Measurements from ENCODE around the gene PEX14. TPM values are rescaled to one million over a fixed set of nuclear protein-coding genes. Genes with fewer than 3 reads are reported as not detected.

PEX14 gene
- total RNA-seq, 1 donor from 2014 or later: 19.2 TPM

GRCh38 chr1:10631121-10631810 is 156.5 kb downstream of the PEX14 start:
- DNase-seq (ENCODE audit: low read depth): no peak
- TF ChIP-seq CTCF (conservative IDR thresholded peaks at IDR 0.05; ENCODE audit: low read depth, low read length): no peak

GRCh38 chr1:10631811-10632593 is 157.3 kb downstream of the PEX14 start:
- DNase-seq (ENCODE audit: low read depth): no peak
- H3K4me3 ChIP-seq (ENCODE audit: low read depth, low read length): no peak overlapping the region
- TF ChIP-seq CTCF (conservative IDR thresholded peaks at IDR 0.05; ENCODE audit: low read depth, low read length): no peak

More at GRCh38 chr1:10631121-10631810, 156.5 kb downstream of the PEX14 start:
- no peak overlapping the region for H3K4me3 ChIP-seq (ENCODE audit: low read depth, low read length)

- DNase-seq (ENCODE audit: low read depth): no peak
- H3K4me3 ChIP-seq (ENCODE audit: low read depth, low read length): no peak overlapping the region
- no peak for TF ChIP-seq CTCF (conservative IDR thresholded peaks at IDR 0.05; ENCODE audit: low read depth, low read length)
These were observed 157.9 kb downstream of the PEX14 start for GRCh38 chr1:10632691-10633090.

- no peak overlapping the region for H3K4me3 ChIP-seq (ENCODE audit: low read depth, low read length)
- no peak for TF ChIP-seq CTCF (conservative IDR thresholded peaks at IDR 0.05; ENCODE audit: low read depth, low read length)
- DNase-seq (ENCODE audit: low read depth): no peak
These were observed 158.7 kb downstream of the PEX14 start for GRCh38 chr1:10633416-10633815.

- no peak for DNase-seq (ENCODE audit: low read depth)
- no peak for TF ChIP-seq CTCF (conservative IDR thresholded peaks at IDR 0.05; ENCODE audit: low read depth, low read length)
These were observed 159.3 kb downstream of the PEX14 start for GRCh38 chr1:10634075-10634427.

GRCh38 chr1:10634428-10635084 is 159.8 kb downstream of the PEX14 start:
- H3K4me3 ChIP-seq (ENCODE audit: low read depth, low read length): no peak overlapping the region
- no peak for DNase-seq (ENCODE audit: low read depth)
- TF ChIP-seq CTCF (conservative IDR thresholded peaks at IDR 0.05; ENCODE audit: low read depth, low read length): no peak

More at GRCh38 chr1:10634075-10634427, 159.3 kb downstream of the PEX14 start:
- no peak overlapping the region for H3K4me3 ChIP-seq (ENCODE audit: low read depth, low read length)

All from epithelial cell of proximal tubule (primary cell).